ENCODE measurements around the gene FCGBP.

The FCGBP gene

DNA sequence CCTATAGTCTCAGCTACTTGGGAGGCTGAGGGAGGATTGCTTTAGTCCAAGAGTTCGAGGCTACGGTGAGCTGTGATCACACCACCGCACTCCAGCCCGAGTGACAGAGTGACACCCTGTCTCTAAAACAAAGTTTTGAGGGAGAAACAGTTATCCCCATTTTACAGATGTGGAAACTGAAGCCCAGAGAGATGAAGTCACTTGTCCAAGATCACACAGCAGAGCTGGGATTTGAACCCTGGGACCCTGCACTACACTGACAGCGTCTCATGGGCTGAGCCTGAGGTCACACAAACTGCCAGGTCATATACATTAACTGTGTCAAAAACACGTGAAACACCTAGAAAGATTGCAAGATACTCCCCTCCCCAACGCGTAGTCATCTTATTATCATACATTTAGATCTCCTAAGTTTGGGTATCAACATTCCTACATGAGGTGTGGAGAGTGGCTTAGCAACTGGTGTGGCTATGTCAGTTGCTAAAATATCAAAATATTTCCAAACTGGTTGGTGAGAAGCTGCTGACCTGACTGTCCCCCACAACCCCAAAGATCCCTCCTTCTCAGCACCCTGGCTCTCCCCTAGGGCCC lies 8.2 kb downstream of the FCGBP start:
- TF ChIP-seq, protein P1, sequence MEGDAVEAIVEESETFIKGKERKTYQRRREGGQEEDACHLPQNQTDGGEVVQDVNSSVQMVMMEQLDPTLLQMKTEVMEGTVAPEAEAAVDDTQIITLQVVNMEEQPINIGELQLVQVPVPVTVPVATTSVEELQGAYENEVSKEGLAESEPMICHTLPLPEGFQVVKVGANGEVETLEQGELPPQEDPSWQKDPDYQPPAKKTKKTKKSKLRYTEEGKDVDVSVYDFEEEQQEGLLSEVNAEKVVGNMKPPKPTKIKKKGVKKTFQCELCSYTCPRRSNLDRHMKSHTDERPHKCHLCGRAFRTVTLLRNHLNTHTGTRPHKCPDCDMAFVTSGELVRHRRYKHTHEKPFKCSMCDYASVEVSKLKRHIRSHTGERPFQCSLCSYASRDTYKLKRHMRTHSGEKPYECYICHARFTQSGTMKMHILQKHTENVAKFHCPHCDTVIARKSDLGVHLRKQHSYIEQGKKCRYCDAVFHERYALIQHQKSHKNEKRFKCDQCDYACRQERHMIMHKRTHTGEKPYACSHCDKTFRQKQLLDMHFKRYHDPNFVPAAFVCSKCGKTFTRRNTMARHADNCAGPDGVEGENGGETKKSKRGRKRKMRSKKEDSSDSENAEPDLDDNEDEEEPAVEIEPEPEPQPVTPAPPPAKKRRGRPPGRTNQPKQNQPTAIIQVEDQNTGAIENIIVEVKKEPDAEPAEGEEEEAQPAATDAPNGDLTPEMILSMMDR (IDR thresholded peaks at IDR 0.05; ENCODE audit: low read depth, low read length, missing control alignments) = no peak
- H3K4me3 ChIP-seq (ENCODE audit: low read depth, low read length) = no peak overlapping the region
- no peak for DNase-seq (ENCODE audit: low read depth)

DNA sequence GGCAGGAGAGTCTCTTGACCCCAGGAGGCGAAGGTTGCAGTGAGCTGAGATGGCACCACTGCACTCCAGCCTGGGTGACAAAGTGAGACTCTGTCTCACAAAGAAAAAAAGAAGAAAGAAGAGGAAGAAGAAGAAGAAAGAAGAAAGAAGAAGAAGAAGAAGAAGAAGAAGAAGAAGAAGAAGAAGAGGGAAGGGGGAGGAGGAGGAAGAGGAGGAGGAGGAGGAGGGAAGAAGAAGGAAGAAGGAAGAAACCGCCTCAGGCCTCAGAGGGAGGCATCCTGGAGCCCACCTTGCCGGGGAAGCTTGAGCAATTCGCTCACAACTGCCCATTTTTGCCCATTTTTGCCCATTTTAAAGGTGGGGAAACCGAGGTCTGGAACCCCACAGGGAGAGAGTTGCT lies 9.5 kb downstream of the FCGBP start:
- TF ChIP-seq, protein P1 (IDR thresholded peaks at IDR 0.05; ENCODE audit: low read depth, low read length, missing control alignments) = no peak
- no peak overlapping the region for H3K4me3 ChIP-seq (ENCODE audit: low read depth, low read length)
- no peak for DNase-seq (ENCODE audit: low read depth)

DNA sequence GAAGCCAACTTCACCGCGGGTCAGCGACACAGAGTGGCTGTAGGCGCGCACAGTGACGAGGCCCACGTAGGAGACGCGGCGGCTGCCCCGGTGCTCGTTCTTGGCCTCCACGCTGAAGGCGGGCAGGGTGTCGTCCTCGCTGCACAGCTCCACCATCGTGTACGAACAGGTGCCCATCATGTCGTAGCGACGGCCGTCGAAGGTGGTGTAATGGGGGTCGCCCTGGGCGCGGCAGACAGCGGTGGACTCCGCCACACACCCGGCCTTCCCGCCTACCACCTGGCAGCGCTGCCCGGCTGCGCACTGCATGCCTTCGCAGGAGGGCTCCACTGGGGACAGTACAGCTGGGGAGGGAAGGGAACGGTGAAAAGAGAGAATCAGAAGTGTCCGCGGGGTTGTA lies 10.0 kb downstream of the FCGBP start:
- DNase-seq (ENCODE audit: low read depth) = no peak
- TF ChIP-seq, protein P1 (IDR thresholded peaks at IDR 0.05; ENCODE audit: low read depth, low read length, missing control alignments) = no peak
- no peak overlapping the region for H3K4me3 ChIP-seq (ENCODE audit: low read depth, low read length)

DNA sequence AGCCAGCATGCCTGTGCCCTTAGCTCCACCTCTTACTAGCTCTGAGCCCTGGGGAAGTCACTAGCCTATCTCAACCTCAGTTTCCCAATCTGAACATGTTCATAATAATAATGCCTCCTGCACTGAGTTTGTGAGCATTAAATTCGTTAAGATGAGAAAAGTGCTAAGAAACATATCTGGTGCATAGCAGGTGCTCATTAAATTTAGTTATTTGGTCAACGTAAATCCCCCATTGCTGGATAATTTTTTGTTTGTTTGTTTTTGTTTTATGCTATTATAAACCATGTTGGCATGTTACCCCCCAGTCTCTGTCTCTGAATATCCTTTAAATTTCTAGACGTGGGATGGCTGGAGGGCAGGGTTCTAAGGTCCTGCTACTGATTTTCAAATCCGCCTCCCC lies 10.6 kb downstream of the FCGBP start:
- no peak for DNase-seq (ENCODE audit: low read depth)
- H3K4me3 ChIP-seq (ENCODE audit: low read depth, low read length) = no peak overlapping the region
- TF ChIP-seq, protein P1 (IDR thresholded peaks at IDR 0.05; ENCODE audit: low read depth, low read length, missing control alignments) = no peak

DNA sequence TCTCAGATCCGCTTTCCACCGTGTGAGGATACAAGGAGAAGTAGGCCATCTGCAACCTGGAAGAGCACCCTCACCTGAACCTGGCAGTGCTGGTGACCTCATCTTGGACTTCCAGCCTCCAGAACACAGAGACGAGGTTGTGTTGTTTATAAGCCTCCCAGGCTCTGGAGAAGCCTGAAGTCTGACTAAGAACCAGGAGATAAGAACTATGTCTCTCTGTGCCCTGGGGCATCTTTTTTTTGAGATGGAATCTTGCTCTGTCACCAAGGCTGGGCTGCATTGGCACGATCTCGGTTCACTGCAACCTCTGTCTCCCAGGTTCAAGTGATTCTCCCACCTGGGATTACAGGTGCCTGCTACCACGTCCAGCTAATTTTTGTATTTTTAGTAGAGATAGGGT lies 14.5 kb downstream of the FCGBP start:
- no peak overlapping the region for H3K4me3 ChIP-seq (ENCODE audit: low read depth, low read length)

DNA sequence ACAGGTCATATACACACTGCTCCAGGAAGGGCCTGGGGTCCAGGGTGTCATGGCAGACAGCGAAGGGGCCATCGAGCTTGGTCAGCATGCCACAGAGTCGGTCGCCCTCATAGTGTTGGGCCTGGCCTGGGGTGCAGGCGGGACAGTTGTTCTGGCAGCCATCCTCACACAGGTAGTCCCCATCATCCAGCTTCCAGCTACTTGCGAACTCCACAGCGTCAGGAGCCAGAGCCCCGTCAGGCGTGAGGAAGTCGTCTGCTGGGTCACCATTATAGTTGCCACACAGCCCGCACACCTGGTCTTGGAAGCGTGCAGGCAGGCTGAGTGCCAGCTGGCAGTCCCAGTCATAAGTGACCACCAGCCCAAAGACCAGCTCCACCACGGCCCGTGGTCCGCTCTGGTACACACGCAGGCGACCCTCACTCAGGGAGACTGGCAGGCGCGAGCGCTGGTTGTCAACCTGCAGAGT lies 16.2 kb downstream of the FCGBP start:
- no peak overlapping the region for H3K4me3 ChIP-seq (ENCODE audit: low read depth, low read length)
- TF ChIP-seq, protein P1 (IDR thresholded peaks at IDR 0.05; ENCODE audit: low read depth, low read length, missing control alignments) = no peak
- no peak for DNase-seq (ENCODE audit: low read depth)

More for the DNA sequence above, 14.5 kb downstream of the FCGBP start:
- DNase-seq (ENCODE audit: low read depth) = no peak
- TF ChIP-seq, protein P1 (IDR thresholded peaks at IDR 0.05; ENCODE audit: low read depth, low read length, missing control alignments) = no peak

DNA sequence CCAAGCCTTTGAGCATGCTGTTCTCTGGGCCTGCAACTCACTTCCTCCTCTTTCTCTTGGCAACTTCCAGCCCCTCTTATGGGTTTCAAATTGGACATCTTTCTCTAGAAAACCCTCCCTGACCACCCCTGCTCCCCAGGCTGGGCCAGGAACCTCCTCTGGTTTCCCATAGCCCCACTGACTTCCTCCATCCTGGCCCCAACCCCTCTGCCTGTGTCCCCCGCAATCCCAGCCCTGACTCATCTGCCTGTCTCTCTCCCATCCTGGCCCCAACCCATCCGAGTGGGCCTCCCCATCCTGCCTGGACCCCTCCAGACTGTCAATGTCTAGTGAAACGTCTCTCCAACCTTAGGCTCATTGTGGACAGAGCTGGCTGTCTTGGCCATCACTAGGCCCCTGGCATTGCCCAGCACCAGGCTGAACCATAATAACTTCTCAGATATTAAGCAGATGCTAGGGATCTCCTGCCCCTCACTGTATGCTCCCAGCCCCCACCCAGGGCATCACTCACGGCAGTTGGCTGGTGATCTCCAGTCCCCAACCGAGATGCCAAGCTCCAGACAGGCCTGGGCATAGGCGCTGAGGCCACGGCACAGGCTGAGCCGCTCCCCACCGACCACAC lies 16.8 kb downstream of the FCGBP start:
- no peak for DNase-seq (ENCODE audit: low read depth)
- no peak overlapping the region for H3K4me3 ChIP-seq (ENCODE audit: low read depth, low read length)
- TF ChIP-seq, protein P1 (IDR thresholded peaks at IDR 0.05; ENCODE audit: low read depth, low read length, missing control alignments) = no peak

Data from GM12864 (cell line).